ENCODE results near the gene SERGEF. TPM values are rescaled to one million over a fixed set of nuclear protein-coding genes. Genes with fewer than 3 reads are reported as not detected.

The SERGEF gene
- total and polyA plus RNA-seq, 2 of the 13 experiments (the other 11 are each of a cell fraction or from before 2014, with no cell fraction given): 54.5 to 114 TPM

- no peak for TF ChIP-seq HNRNPLL (IDR thresholded peaks at IDR 0.05; ENCODE audit: low read depth, low read length, poor library complexity, severe bottlenecking)
- peak; percentile 37; the same call in 1 of the 2 replicates for TF ChIP-seq PHF20 (CRISPR knock-in tag; IDR thresholded peaks at IDR 0.05)
- peak; percentile 97 for TF ChIP-seq ZNF331 (CRISPR knock-in tag; IDR thresholded peaks at IDR 0.05)
- peak; percentile 97 for TF ChIP-seq ZNF614 (CRISPR knock-in tag; IDR thresholded peaks at IDR 0.05; ENCODE audit: borderline replicate concordance)
- TF ChIP-seq SYNCRIP (IDR thresholded peaks at IDR 0.05; ENCODE audit: insufficient read depth, low read depth, low read length): no peak
- no peak for TF ChIP-seq ZNF891 (CRISPR knock-in tag; IDR thresholded peaks at IDR 0.05)
- TF ChIP-seq SIX1 (CRISPR knock-in tag; IDR thresholded peaks at IDR 0.05; ENCODE audit: borderline replicate concordance): peak; percentile 59; the same call in 1 of the 2 replicates
- peak; percentile 57 for TF ChIP-seq PHF8 (CRISPR knock-in tag; IDR thresholded peaks at IDR 0.05)
- no peak for TF ChIP-seq ZKSCAN5 (CRISPR knock-in tag; IDR thresholded peaks at IDR 0.05)
- TF ChIP-seq ZNF607 (CRISPR knock-in tag; IDR thresholded peaks at IDR 0.05; ENCODE audit: borderline replicate concordance): peak; percentile 93
- peak; percentile 90 for TF ChIP-seq ZNF564 (CRISPR knock-in tag; IDR thresholded peaks at IDR 0.05)
- peak; percentile 86; the same call in 1 of the 2 replicates for TF ChIP-seq ZNF710 (CRISPR knock-in tag; IDR thresholded peaks at IDR 0.05; ENCODE audit: borderline replicate concordance)
- peak; percentile 77; the same call in 1 of the 2 replicates for TF ChIP-seq ZNF333 (CRISPR knock-in tag; IDR thresholded peaks at IDR 0.05; ENCODE audit: borderline replicate concordance)
- no peak for TF ChIP-seq ZNF180 (CRISPR knock-in tag; IDR thresholded peaks at IDR 0.05; ENCODE audit: borderline replicate concordance, low read depth)
- TF ChIP-seq SAFB2 (CRISPR knock-in tag; IDR thresholded peaks at IDR 0.05; ENCODE audit: borderline replicate concordance, low read depth): 0 out of 2 replicates have a peak, but pooled peaks have one; percentile 50
- TF ChIP-seq MED8 (CRISPR knock-in tag; IDR thresholded peaks at IDR 0.05; ENCODE audit: insufficient replicate concordance): peak; percentile 77
- TF ChIP-seq NCOR1 (IDR thresholded peaks at IDR 0.05; ENCODE audit: borderline replicate concordance, low read length): peak; percentile 93
- no peak for TF ChIP-seq TBP (CRISPR knock-in tag; IDR thresholded peaks at IDR 0.05)
- TF ChIP-seq, protein P1, sequence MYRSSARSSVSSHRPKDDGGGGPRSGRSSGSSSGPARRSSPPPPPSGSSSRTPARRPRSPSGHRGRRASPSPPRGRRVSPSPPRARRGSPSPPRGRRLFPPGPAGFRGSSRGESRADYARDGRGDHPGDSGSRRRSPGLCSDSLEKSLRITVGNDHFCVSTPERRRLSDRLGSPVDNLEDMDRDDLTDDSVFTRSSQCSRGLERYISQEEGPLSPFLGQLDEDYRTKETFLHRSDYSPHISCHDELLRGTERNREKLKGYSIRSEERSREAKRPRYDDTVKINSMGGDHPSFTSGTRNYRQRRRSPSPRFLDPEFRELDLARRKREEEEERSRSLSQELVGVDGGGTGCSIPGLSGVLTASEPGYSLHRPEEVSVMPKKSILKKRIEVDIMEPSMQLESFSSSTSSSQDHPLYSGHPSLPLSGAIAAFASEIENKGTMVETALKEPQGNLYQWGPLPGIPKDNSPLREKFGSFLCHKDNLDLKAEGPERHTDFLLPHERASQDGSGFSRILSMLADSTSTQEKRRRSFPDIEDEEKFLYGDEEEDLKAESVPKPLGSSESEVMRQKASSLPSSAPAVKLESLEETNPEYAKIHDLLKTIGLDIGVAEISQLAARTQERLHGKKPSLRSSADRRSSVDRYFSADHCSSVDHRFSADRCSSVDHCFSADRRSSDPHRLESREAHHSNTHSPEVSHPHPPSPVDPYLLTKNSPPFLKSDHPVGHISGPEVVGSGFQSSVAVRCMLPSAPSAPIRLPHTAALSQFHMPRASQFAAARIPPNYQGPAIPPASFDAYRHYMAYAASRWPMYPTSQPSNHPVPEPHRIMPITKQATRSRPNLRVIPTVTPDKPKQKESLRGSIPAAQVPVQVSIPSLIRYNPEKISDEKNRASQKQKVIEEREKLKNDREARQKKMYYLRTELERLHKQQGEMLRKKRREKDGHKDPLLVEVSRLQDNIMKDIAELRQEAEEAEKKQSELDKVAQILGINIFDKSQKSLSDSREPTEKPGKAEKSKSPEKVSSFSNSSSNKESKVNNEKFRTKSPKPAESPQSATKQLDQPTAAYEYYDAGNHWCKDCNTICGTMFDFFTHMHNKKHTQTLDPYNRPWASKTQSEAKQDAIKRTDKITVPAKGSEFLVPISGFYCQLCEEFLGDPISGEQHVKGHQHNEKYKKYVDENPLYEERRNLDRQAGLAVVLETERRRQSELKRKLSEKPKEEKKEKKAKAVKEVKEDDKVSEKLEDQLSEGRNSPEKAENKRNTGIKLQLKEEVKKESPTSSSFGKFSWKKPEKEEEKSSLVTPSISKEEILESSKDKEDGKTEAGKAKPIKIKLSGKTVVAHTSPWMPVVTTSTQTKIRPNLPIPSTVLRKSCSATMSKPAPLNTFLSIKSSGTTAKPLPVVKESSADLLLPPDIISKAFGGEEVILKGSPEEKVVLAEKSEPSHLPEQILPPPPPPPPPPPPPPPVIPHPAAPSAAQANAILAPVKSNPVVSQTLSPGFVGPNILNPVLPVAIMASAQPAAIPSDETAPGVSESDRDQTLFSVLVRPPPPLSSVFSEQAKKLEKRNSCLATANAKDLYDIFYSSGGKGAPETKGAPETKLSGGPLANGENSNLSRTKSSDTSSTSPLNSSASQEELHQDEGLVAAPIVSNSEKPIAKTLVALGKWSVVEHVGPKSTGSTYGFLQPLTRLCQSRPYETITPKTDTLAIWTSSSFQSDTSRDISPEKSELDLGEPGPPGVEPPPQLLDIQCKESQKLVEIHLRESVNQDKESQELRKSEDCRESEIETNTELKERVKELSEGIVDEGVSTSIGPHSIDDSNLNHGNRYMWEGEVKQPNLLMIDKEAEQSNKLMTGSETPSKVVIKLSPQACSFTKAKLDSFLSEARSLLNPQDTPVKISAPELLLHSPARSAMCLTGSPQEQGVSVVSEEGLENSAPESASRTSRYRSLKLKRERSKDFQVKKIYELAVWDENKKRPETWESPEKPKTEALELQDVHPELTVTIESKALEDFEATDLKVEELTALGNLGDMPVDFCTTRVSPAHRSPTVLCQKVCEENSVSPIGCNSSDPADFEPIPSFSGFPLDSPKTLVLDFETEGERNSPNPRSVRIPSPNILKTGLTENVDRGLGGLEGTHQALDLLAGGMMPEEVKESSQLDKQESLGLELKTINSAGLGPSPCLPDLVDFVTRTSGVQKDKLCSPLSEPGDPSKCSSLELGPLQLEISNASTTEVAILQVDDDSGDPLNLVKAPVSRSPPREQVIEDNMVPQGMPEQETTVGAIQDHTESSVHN (CRISPR knock-in tag; IDR thresholded peaks at IDR 0.05): 0 out of 2 replicates have a peak, but pooled peaks have one; percentile 24
Measured at GRCh38 chr11:17770048-17770652, 242.7 kb downstream of the SERGEF start (continued).
